Breast epithelium (tissue), 4 donors: ENCODE results near the gene DGKB. TPM values are rescaled to one million over a fixed set of nuclear protein-coding genes. Genes with fewer than 3 reads are reported as not detected.

Source experiments
- DNase-seq, 2 donors: peaks; one replicate each; pipeline ENCODE4 v3.0.0-alpha.2; 2019; ENCODE audit warnings: low spot score in 2 of 2
- H3K27ac ChIP-seq, 2 donors: fragments of 200-600 bp; sonication (generic) in 1 of 2; one replicate each; pipeline ENCODE4 v1.5.1; 2016 to 2019; ENCODE audit warnings: mild to moderate bottlenecking in 1 of 2
- H3K27me3 ChIP-seq, 2 donors: fragments of 200-600 bp; sonication (generic) in 1 of 2; one replicate each; pipeline versions ENCODE4 v1.5.1 to v1.6.0; 2017 to 2019; ENCODE audit warnings: control low read depth in 1 of 2, mild to moderate bottlenecking in 1 of 2
- H3K36me3 ChIP-seq: fragments of 200-600 bp; one replicate; pipeline ENCODE4 v1.5.1; 2019
- H3K4me1 ChIP-seq, 2 donors: fragments of 200-600 bp; sonication (generic); one replicate each; pipeline ENCODE4 v1.5.1; 2016 to 2019; ENCODE audit warnings: control low read depth in 1 of 2
- H3K4me3 ChIP-seq, 3 donors: fragments of 200-600 bp; sonication (generic); 1 replicate in 2 of 3; 2 replicates in 1 of 3; pipeline ENCODE4 v1.5.1; 2016 to 2019; ENCODE audit warnings: mild to moderate bottlenecking in 3 of 3, moderate library complexity in 2 of 3
- H3K9me3 ChIP-seq, 2 donors: fragments of 200-600 bp; sonication (generic) in 1 of 2; one replicate each; pipeline ENCODE4 v1.5.1; 2016 to 2019; ENCODE audit warnings: control low read depth in 1 of 2
- CTCF ChIP-seq, 3 donors: fragments of 450-650 bp; IDR thresholded peaks; one replicate each; pipeline ENCODE4 v1.5.1; 2016 to 2017; ENCODE audit warnings: antibody characterized with exemption in 3 of 3, mild to moderate bottlenecking in 3 of 3, moderate library complexity in 3 of 3
- POLR2A ChIP-seq: fragments of 450-650 bp; IDR thresholded peaks from one replicate; pipeline ENCODE4 v1.6.1; 2016; ENCODE audit warnings: antibody characterized with exemption, mild to moderate bottlenecking, moderate library complexity
- POLR2AphosphoS5 ChIP-seq, 3 donors: sonication (generic); formaldehyde crosslinking; IDR thresholded peaks; one replicate each; pipeline ENCODE4 v1.6.1; 2017; ENCODE audit warnings: antibody characterized with exemption in 3 of 3
- intact Hi-C: fragments of 100-400 bp; cut with DNase I; formaldehyde crosslinking; loops from one replicate; pipeline ENCODE4 v1.15.1; 2023; ENCODE audit warnings: low total_unique reads
- total RNA-seq, 3 donors: library from RNA; depleted of rRNA; stranded (reverse); fragments of >200 nt; gene quantifications; one replicate each; pipeline ENCODE4 v1.1.0, GENCODE V29; 2016

The DGKB gene
- total RNA-seq, 3 donors from 2014 or later, result 0.16 to 0.44 (median 0.33) TPM

- no peak for DNase-seq
- intact Hi-C loops, result no loop called here
- no peaks in the 10 kb centered on the region for H3K4me1 ChIP-seq
Observed at GRCh38 chr7:14104861-14105260, 797.7 kb downstream of the DGKB start.

GRCh38 chr7:14096159-14096558 is 806.4 kb downstream of the DGKB start:
- intact Hi-C loops, result loop anchor here (5.0 kb wide), 1 partner anchor 689 kb away; no protein-coding TSS in a partner anchor
- no peaks in the 10 kb centered on the region for H3K9me3 ChIP-seq
- DNase-seq, result no peak
- H3K27me3 ChIP-seq, result no peaks in the 10 kb centered on the region
- H3K4me3 ChIP-seq, result no peak overlapping the region
- H3K4me1 ChIP-seq, result no peaks in the 10 kb centered on the region
- no peak for TF ChIP-seq POLR2A
- no peak for TF ChIP-seq CTCF (IDR thresholded peaks at IDR 0.05)
- no peak for TF ChIP-seq POLR2AphosphoS5 (IDR thresholded peaks at IDR 0.05)
- H3K36me3 ChIP-seq, result no peaks in the 10 kb centered on the region
- H3K27ac ChIP-seq, result no peak overlapping the region

More at GRCh38 chr7:14104861-14105260, 797.7 kb downstream of the DGKB start:
- Histone ChIP-seq H3K27me3 (no peaks in the 10 kb centered on the region), H3K36me3 (no peaks in the 10 kb centered on the region), H3K9me3 (no peaks in the 10 kb centered on the region), H3K27ac (no peak overlapping the region), H3K4me3 (no peak overlapping the region)
- TF ChIP-seq POLR2A, result no peak
- TF ChIP-seq POLR2AphosphoS5 (IDR thresholded peaks at IDR 0.05), result no peak
- TF ChIP-seq CTCF (IDR thresholded peaks at IDR 0.05), result no peak

GRCh38 chr7:14095233-14095950 is 807.2 kb downstream of the DGKB start:
- Histone ChIP-seq H3K27me3 (no peaks in the 10 kb centered on the region), H3K4me3 (no peak overlapping the region), H3K9me3 (no peaks in the 10 kb centered on the region), H3K4me1 (no peaks in the 10 kb centered on the region), H3K27ac (no peak overlapping the region), H3K36me3 (no peaks in the 10 kb centered on the region)
- intact Hi-C loops, result loop anchor here (5.0 kb wide), 1 partner anchor 688 kb away; no protein-coding TSS in a partner anchor
- no peak for TF ChIP-seq POLR2A
- TF ChIP-seq CTCF (IDR thresholded peaks at IDR 0.05), result no peak
- TF ChIP-seq POLR2AphosphoS5 (IDR thresholded peaks at IDR 0.05), result no peak
- DNase-seq, result no peak
